Measurements from ENCODE around the gene NPLOC4. TPM values are rescaled to one million over a fixed set of nuclear protein-coding genes. Genes with fewer than 3 reads are reported as not detected.
A peak's percentile ranks its signal among the peaks of the same experiment; 100 is the strongest.

The NPLOC4 gene
- total and polyA plus RNA-seq, 9 donors = 24.4 to 84.8 (median 56.3) TPM

- TF ChIP-seq EP300 (IDR thresholded peaks at IDR 0.05) (no peak), CTCF (IDR thresholded peaks at IDR 0.05) (no peak), POLR2A (IDR thresholded peaks at IDR 0.05) (no peak)
- peak; percentile 59 to 70 (median 67) for DNase-seq
- WGBS, 3 donors = 6 to 10% (median 8%) methylated on average over 24 of the region's 24 CpGs
- Histone ChIP-seq H3K36me3 (no peaks in the 10 kb centered on the region), H3K27ac (peak overlapping the region; percentile 38 to 60), H3K4me3 (peak overlapping the region; percentile 94), H3K27me3 (no peaks in the 10 kb centered on the region), H3K4me1 (ENCODE audit: insufficient read depth) (peaks cover 10% of the 10 kb centered on the region), H3K9me3 (no peaks in the 10 kb centered on the region)
- intact Hi-C loops (cut with DNase I) = no loop called here
These were observed 83.2 kb downstream of the NPLOC4 start for GRCh38 chr17:81553616-81554181.

GRCh38 chr17:81553018-81553615 lies 83.8 kb downstream of the NPLOC4 start:
- H3K4me3 ChIP-seq = peak overlapping the region; percentile 94
- TF ChIP-seq EP300 (IDR thresholded peaks at IDR 0.05) (no peak), POLR2A (IDR thresholded peaks at IDR 0.05) (no peak), CTCF (IDR thresholded peaks at IDR 0.05) (no peak)
- no peaks in the 10 kb centered on the region for H3K36me3 ChIP-seq
- no peaks in the 10 kb centered on the region for H3K27me3 ChIP-seq
- DNase-seq = peak; percentile 56 to 72 (median 61)
- H3K9me3 ChIP-seq = no peaks in the 10 kb centered on the region
- intact Hi-C loops (cut with DNase I) = no loop called here
- WGBS, 3 donors = 0 to 2% (median 2%) methylated on average over 19 of the region's 19 CpGs
- H3K4me1 ChIP-seq (ENCODE audit: insufficient read depth) = peaks cover 10% of the 10 kb centered on the region
- H3K27ac ChIP-seq = peak overlapping the region; percentile 38 to 60

GRCh38 chr17:81552244-81553017 lies 84.5 kb downstream of the NPLOC4 start, which contains the start of gene FAAP100:
Gene FAAP100, minus strand, starts transcription at chr17:81552353. Its CDS starts 23 bp downstream, at chr17:81552330.
- WGBS, 3 donors = 0 to 1% (median 1%) methylated on average over 29 to 85 of the region's 85 CpGs
- no peaks in the 10 kb centered on the region for H3K9me3 ChIP-seq
- H3K27me3 ChIP-seq = no peaks in the 10 kb centered on the region
- peak within 1 kb of the TSS; percentile 94 for H3K4me3 ChIP-seq
- no peaks in the 10 kb centered on the region for H3K36me3 ChIP-seq
- TF ChIP-seq CTCF (IDR thresholded peaks at IDR 0.05) (peak in 1 of 3 donors; percentile 5), EP300 (IDR thresholded peaks at IDR 0.05) (no peak), POLR2A (IDR thresholded peaks at IDR 0.05) (peak; percentile 58)
- intact Hi-C loops (cut with DNase I) = no loop called here
- peak; percentile 69 to 87 (median 76) for DNase-seq
- peak within 1 kb of the TSS; percentile 38 to 60 for H3K27ac ChIP-seq
- H3K4me1 ChIP-seq (ENCODE audit: insufficient read depth) = peaks cover 10% of the 10 kb centered on the region

GRCh38 chr17:81551458-81552243 lies 85.3 kb downstream of the NPLOC4 start:
- H3K27me3 ChIP-seq = no peaks in the 10 kb centered on the region
- peaks cover 10% of the 10 kb centered on the region for H3K4me1 ChIP-seq (ENCODE audit: insufficient read depth)
- no peak for TF ChIP-seq POLR2A (IDR thresholded peaks at IDR 0.05)
- TF ChIP-seq CTCF (IDR thresholded peaks at IDR 0.05) = no peak
- TF ChIP-seq EP300 (IDR thresholded peaks at IDR 0.05) = no peak
- no peaks in the 10 kb centered on the region for H3K9me3 ChIP-seq
- H3K4me3 ChIP-seq = peak overlapping the region; percentile 94
- no peaks in the 10 kb centered on the region for H3K36me3 ChIP-seq
- intact Hi-C loops (cut with DNase I) = no loop called here
- H3K27ac ChIP-seq = peak overlapping the region in 1 of 2 donors; percentile 60
- WGBS, 3 donors = 1 to 2% (median 2%) methylated on average over 20 to 69 of the region's 69 CpGs
- no peak for DNase-seq
